ENCODE data around the gene RAB1A.
"Not testable (repeated sequence)": the region's sequence is repeated elsewhere in the genome, so short reads cannot be mapped to it uniquely, and the experiment has no call there.

The RAB1A gene

GRCh38 chr2:65137197-65137775 lies 7.4 kb upstream of the RAB1A start:
- Histone ChIP-seq H3K4me3 (ENCODE audit: low read depth in 1 of 2, low read length in 2 of 2) (no peak overlapping the region), H3K9me3 (ENCODE audit: control insufficient read depth in 1 of 2, low read length in 2 of 2) (no peaks in the 10 kb centered on the region)

GRCh38 chr2:65136253-65136652 lies 6.3 kb upstream of the RAB1A start:
- Histone ChIP-seq H3K36me3 (ENCODE audit: control insufficient read depth in 1 of 2, insufficient read depth in 2 of 2, low read length in 2 of 2) (no peaks in the 10 kb centered on the region), H3K27ac (ENCODE audit: low read depth, low read length) (no peak overlapping the region), H3K9me3 (ENCODE audit: control insufficient read depth in 1 of 2, low read length in 2 of 2) (no peaks in the 10 kb centered on the region), H3K9ac (ENCODE audit: low read depth in 1 of 2, low read length in 2 of 2) (no peak overlapping the region), H3K4me3 (ENCODE audit: low read depth in 1 of 2, low read length in 2 of 2) (no peak overlapping the region), H3K27me3 (ENCODE audit: control insufficient read depth in 1 of 2, insufficient read depth in 2 of 2, low read length in 2 of 2) (no peaks in the 10 kb centered on the region), H3K4me1 (ENCODE audit: control insufficient read depth in 1 of 2, insufficient read depth in 2 of 2, low read length in 2 of 2) (peaks cover 4 to 13% of the 10 kb centered on the region in 2 donors)

More at GRCh38 chr2:65137197-65137775, 7.4 kb upstream of the RAB1A start:
- Histone ChIP-seq H3K36me3 (ENCODE audit: control insufficient read depth in 1 of 2, insufficient read depth in 2 of 2, low read length in 2 of 2) (no peaks in the 10 kb centered on the region), H3K27ac (ENCODE audit: low read depth, low read length) (no peak overlapping the region), H3K4me1 (ENCODE audit: control insufficient read depth in 1 of 2, insufficient read depth in 2 of 2, low read length in 2 of 2) (peaks cover 4 to 7% of the 10 kb centered on the region in 2 donors), H3K9ac (ENCODE audit: low read depth in 1 of 2, low read length in 2 of 2) (no peak overlapping the region), H3K27me3 (ENCODE audit: control insufficient read depth in 1 of 2, insufficient read depth in 2 of 2, low read length in 2 of 2) (no peaks in the 10 kb centered on the region)

- H3K4me3 ChIP-seq (ENCODE audit: low read depth in 1 of 2, low read length in 2 of 2), result no peak overlapping the region
- no peaks in the 10 kb centered on the region for H3K27me3 ChIP-seq (ENCODE audit: control insufficient read depth in 1 of 2, insufficient read depth in 2 of 2, low read length in 2 of 2)
- H3K4me1 ChIP-seq (ENCODE audit: control insufficient read depth in 1 of 2, insufficient read depth in 2 of 2, low read length in 2 of 2), result peaks cover 8 to 13% of the 10 kb centered on the region in 2 donors
- no peaks in the 10 kb centered on the region for H3K36me3 ChIP-seq (ENCODE audit: control insufficient read depth in 1 of 2, insufficient read depth in 2 of 2, low read length in 2 of 2)
- H3K27ac ChIP-seq (ENCODE audit: low read depth, low read length), result no peak overlapping the region
- H3K9me3 ChIP-seq (ENCODE audit: control insufficient read depth in 1 of 2, low read length in 2 of 2), result no peaks in the 10 kb centered on the region
- H3K9ac ChIP-seq (ENCODE audit: low read depth in 1 of 2, low read length in 2 of 2), result no peak overlapping the region
These were observed 4.3 kb upstream of the RAB1A start for GRCh38 chr2:65134158-65134557.

- peaks cover 10 to 13% of the 10 kb centered on the region in 2 donors for H3K4me1 ChIP-seq (ENCODE audit: control insufficient read depth in 1 of 2, insufficient read depth in 2 of 2, low read length in 2 of 2)
- H3K27me3 ChIP-seq (ENCODE audit: control insufficient read depth in 1 of 2, insufficient read depth in 2 of 2, low read length in 2 of 2), result no peaks in the 10 kb centered on the region
- no peak overlapping the region for H3K4me3 ChIP-seq (ENCODE audit: low read depth in 1 of 2, low read length in 2 of 2)
- no peak overlapping the region for H3K27ac ChIP-seq (ENCODE audit: low read depth, low read length)
- no peaks in the 10 kb centered on the region for H3K9me3 ChIP-seq (ENCODE audit: control insufficient read depth in 1 of 2, low read length in 2 of 2)
- H3K36me3 ChIP-seq (ENCODE audit: control insufficient read depth in 1 of 2, insufficient read depth in 2 of 2, low read length in 2 of 2), result no peaks in the 10 kb centered on the region
- H3K9ac ChIP-seq (ENCODE audit: low read depth in 1 of 2, low read length in 2 of 2), result no peak overlapping the region
These were observed 3.7 kb upstream of the RAB1A start for GRCh38 chr2:65133626-65134025.

DNA sequence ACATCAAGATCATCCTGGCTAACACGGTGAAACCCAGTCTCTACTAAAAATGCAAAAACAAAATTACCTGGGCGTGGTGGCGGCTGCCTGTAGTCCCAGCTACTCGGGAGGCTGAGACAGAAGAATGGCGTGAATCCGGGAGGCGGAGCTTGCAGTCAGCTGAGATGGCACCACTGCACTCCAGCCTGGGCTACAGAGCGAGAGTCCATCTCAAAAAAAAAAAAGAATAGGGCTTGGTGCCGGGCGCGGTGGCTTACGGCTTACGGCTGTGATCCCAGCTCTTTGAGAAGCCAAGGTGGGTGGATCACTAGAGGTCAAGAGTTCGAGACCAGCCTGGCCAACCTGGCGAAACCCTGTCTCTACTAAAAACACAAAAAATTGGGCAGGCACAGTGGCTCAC lies 3.0 kb upstream of the RAB1A start:
- not testable (repeated sequence) for H3K27ac ChIP-seq (ENCODE audit: low read depth, low read length); H3K4me3 ChIP-seq (ENCODE audit: low read depth in 1 of 2, low read length in 2 of 2); H3K27me3 ChIP-seq (ENCODE audit: control insufficient read depth in 1 of 2, insufficient read depth in 2 of 2, low read length in 2 of 2); H3K36me3 ChIP-seq (ENCODE audit: control insufficient read depth in 1 of 2, insufficient read depth in 2 of 2, low read length in 2 of 2); H3K9me3 ChIP-seq (ENCODE audit: control insufficient read depth in 1 of 2, low read length in 2 of 2); H3K9ac ChIP-seq (ENCODE audit: low read depth in 1 of 2, low read length in 2 of 2)
- H3K4me1 ChIP-seq (ENCODE audit: control insufficient read depth in 1 of 2, insufficient read depth in 2 of 2, low read length in 2 of 2), result peaks cover 16 to 17% of the 10 kb centered on the region in 2 donors

DNA sequence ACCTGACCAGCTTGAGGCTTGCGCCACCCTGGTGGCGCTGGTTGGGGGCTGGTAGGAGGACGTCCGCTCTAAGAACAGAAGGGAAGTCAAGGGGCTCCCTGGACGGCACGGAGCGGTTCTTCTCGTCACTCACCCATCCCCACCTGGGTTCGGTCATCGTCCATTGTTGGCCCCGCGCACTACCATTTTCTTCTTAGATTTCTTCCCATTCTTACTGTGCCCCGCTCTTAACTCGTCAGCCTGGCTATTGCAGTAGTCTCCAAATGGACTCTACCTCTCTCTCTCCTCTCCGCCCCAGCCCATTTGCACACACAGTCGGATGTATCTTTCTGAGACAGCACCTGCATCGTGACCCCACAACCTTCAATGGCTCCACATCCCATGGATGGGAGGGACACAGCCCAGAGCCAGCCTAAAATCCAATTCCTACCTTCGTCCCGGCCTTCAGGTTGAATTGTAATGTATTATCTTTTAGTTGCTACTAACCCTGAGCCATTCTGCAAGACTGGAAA lies 814 bp upstream of the RAB1A start:
- Histone ChIP-seq H3K27ac (ENCODE audit: low read depth, low read length) (peak overlapping the region; percentile 91), H3K4me1 (ENCODE audit: control insufficient read depth in 1 of 2, insufficient read depth in 2 of 2, low read length in 2 of 2) (peaks cover 25 to 28% of the 10 kb centered on the region in 2 donors), H3K9ac (ENCODE audit: low read depth in 1 of 2, low read length in 2 of 2) (peak overlapping the region; percentile 82 to 91), H3K4me3 (ENCODE audit: low read depth in 1 of 2, low read length in 2 of 2) (peak overlapping the region; percentile 73 to 84), H3K27me3 (ENCODE audit: control insufficient read depth in 1 of 2, insufficient read depth in 2 of 2, low read length in 2 of 2) (no peaks in the 10 kb centered on the region), H3K36me3 (ENCODE audit: control insufficient read depth in 1 of 2, insufficient read depth in 2 of 2, low read length in 2 of 2) (no peaks in the 10 kb centered on the region), H3K9me3 (ENCODE audit: control insufficient read depth in 1 of 2, low read length in 2 of 2) (no peaks in the 10 kb centered on the region)

DNA sequence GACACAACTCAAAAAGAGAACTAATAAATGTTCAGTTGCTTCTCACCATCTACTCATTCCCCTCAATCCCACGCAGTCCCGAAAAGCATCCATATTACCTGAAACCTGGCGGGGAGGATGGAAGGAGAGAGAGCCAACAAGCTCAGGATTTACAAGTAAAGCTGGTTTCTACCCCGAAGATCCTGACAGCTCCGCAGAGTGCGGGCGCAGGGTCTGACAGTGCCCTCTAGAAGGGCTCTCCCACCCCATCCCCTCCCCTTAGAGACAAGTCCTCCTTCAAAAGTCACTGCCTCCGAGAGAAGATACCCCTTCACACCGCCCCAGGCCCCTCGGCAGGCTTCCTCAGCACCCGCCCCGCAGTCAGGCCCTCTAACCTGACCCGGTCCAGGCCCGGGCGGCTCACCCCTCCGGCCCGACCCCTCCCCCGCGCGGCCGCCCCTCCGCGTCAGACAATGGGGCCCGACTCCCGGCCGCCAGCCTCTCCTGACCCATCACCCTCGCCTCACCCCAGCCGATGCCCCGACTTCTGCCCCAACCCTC lies 550 bp downstream of the RAB1A start:
- Histone ChIP-seq H3K27me3 (ENCODE audit: control insufficient read depth in 1 of 2, insufficient read depth in 2 of 2, low read length in 2 of 2) (no peaks in the 10 kb centered on the region), H3K4me1 (ENCODE audit: control insufficient read depth in 1 of 2, insufficient read depth in 2 of 2, low read length in 2 of 2) (peaks cover 36 to 37% of the 10 kb centered on the region in 2 donors), H3K27ac (ENCODE audit: low read depth, low read length) (peak overlapping the region; percentile 99), H3K4me3 (ENCODE audit: low read depth in 1 of 2, low read length in 2 of 2) (peak overlapping the region; percentile 85 to 97), H3K36me3 (ENCODE audit: control insufficient read depth in 1 of 2, insufficient read depth in 2 of 2, low read length in 2 of 2) (no peaks in the 10 kb centered on the region), H3K9ac (ENCODE audit: low read depth in 1 of 2, low read length in 2 of 2) (peak overlapping the region; percentile 85 to 100), H3K9me3 (ENCODE audit: control insufficient read depth in 1 of 2, low read length in 2 of 2) (no peaks in the 10 kb centered on the region)

DNA sequence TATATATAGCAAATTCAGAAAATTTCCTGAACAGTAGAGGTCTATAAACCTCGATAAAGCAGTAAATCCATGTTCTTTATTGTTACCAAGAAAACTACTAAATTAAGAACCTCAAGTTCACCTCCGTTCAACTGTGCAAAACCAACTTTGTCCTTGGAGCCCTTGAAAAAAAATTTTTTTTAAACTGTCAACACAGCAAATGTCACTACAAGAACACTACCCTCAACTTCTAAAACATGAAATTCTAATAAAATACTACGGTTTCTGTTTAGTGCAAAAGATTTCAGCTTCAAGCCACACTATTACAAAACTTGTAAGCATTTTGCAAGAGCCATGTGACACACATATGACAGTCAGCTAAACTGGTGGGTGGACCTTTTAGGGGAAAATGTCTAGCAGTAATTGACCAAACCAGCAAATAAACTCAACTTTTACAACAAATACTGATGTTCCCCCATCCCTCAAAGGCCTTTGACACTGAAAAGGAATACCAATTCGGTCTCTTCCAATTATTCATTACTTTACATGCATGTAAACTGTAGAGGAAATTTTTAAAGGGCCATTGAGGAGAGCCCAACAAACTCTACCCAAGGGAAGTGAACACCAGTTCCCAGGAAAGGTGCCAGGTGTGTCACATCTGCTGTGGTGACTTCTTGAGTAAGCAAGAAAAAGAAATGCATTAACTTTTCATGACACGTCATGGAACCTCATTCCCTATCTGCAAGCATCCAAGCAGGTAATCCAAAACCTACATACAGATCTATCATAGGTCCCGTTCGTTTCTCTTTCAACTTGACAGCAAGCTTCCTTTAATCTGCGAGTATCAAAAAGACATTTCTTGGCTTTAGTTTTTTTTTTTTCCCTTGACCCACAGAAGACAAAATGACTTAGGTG lies 1.4 kb downstream of the RAB1A start:
- Histone ChIP-seq H3K27me3 (ENCODE audit: control insufficient read depth in 1 of 2, insufficient read depth in 2 of 2, low read length in 2 of 2) (no peaks in the 10 kb centered on the region), H3K27ac (ENCODE audit: low read depth, low read length) (peak overlapping the region; percentile 99), H3K4me1 (ENCODE audit: control insufficient read depth in 1 of 2, insufficient read depth in 2 of 2, low read length in 2 of 2) (peaks cover 33 to 39% of the 10 kb centered on the region in 2 donors), H3K9me3 (ENCODE audit: control insufficient read depth in 1 of 2, low read length in 2 of 2) (no peaks in the 10 kb centered on the region), H3K4me3 (ENCODE audit: low read depth in 1 of 2, low read length in 2 of 2) (peak overlapping the region; percentile 85 to 97), H3K9ac (ENCODE audit: low read depth in 1 of 2, low read length in 2 of 2) (peak overlapping the region; percentile 85 to 100), H3K36me3 (ENCODE audit: control insufficient read depth in 1 of 2, insufficient read depth in 2 of 2, low read length in 2 of 2) (no peaks in the 10 kb centered on the region)

- H3K4me1 ChIP-seq (ENCODE audit: control insufficient read depth in 1 of 2, insufficient read depth in 2 of 2, low read length in 2 of 2), result peaks cover 33 to 42% of the 10 kb centered on the region in 2 donors
These were observed 4.4 kb downstream of the RAB1A start for GRCh38 chr2:65125457-65125856.

DNA sequence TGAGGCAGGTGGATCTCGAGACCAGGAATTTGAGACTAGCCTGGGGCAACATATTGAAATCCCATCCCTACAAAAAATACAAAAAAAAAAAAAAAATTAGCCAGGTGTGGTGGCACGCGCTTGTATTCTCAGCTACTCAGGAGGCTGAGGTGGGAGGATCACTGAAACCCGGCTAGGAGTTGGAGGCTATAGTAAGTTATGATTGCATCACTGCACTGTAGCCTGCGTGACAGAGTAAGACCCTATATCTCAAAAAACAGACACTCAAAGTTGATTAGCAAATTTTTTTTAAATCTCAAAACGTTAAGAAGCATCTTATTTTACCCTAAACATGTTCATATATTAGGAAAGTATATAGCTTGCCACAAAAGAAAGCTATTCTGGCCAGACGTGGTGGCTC lies 7.6 kb downstream of the RAB1A start:
- H3K4me3 ChIP-seq (ENCODE audit: low read depth in 1 of 2, low read length in 2 of 2), result no peak overlapping the region
- H3K9ac ChIP-seq (ENCODE audit: low read depth in 1 of 2, low read length in 2 of 2), result no peak overlapping the region
- no peaks in the 10 kb centered on the region for H3K9me3 ChIP-seq (ENCODE audit: control insufficient read depth in 1 of 2, low read length in 2 of 2)
- no peaks in the 10 kb centered on the region for H3K36me3 ChIP-seq (ENCODE audit: control insufficient read depth in 1 of 2, insufficient read depth in 2 of 2, low read length in 2 of 2)
- no peaks in the 10 kb centered on the region for H3K27me3 ChIP-seq (ENCODE audit: control insufficient read depth in 1 of 2, insufficient read depth in 2 of 2, low read length in 2 of 2)
- peaks cover 30% of the 10 kb centered on the region in 2 donors for H3K4me1 ChIP-seq (ENCODE audit: control insufficient read depth in 1 of 2, insufficient read depth in 2 of 2, low read length in 2 of 2)
- H3K27ac ChIP-seq (ENCODE audit: low read depth, low read length), result no peak overlapping the region

More at GRCh38 chr2:65125457-65125856, 4.4 kb downstream of the RAB1A start:
- H3K27me3 ChIP-seq (ENCODE audit: control insufficient read depth in 1 of 2, insufficient read depth in 2 of 2, low read length in 2 of 2); H3K9ac ChIP-seq (ENCODE audit: low read depth in 1 of 2, low read length in 2 of 2); H3K36me3 ChIP-seq (ENCODE audit: control insufficient read depth in 1 of 2, insufficient read depth in 2 of 2, low read length in 2 of 2); H3K4me3 ChIP-seq (ENCODE audit: low read depth in 1 of 2, low read length in 2 of 2); H3K9me3 ChIP-seq (ENCODE audit: control insufficient read depth in 1 of 2, low read length in 2 of 2); H3K27ac ChIP-seq (ENCODE audit: low read depth, low read length): not testable (repeated sequence)

Measured in duodenal mucosa (tissue), 2 donors.